ENCODE results near the gene OR2G6.
"Not testable (repeated sequence)": the region's sequence is repeated elsewhere in the genome, so short reads cannot be mapped to it uniquely, and the experiment has no call there.

DNA sequence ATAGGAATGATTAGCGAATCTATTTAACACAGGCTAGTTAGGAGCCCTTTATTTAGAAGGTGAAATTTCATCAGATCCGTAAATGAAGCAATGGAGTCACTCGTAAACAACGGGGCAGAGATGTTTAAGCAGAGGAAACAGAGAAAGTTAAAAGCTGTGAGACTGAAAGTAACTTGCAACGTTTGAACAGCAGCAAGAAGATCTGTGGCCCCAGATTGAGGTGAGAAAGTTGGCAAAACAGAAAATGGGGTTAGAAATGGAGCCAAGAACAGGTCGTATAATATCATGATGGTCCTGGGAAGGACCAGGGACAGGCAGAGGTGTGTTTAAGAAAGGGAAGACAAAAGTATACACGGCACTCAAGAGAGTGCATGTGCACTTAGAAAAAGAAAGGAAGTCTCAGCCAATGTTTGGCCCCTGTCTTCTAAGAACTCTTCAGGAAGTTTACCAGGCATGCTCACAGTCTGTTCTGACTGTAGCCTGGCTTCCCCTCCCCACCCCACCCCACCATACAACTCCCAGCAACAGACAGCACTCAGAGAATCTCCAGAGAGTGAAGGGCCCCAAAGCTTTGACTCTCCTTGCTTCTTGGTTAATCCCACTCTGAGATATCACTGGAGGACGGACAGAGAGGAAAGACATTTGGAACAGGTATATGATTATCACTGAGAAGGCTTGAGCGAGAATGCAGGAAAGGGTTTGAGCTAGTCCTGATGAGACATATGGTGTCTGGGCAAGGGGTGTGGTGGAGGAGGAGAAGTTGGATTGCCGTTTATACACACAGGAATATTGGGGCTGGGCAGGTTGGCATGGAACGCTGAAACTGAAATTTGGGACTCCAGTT is 57.9 kb downstream of the OR2G6 start:
- TF ChIP-seq, protein P1, sequence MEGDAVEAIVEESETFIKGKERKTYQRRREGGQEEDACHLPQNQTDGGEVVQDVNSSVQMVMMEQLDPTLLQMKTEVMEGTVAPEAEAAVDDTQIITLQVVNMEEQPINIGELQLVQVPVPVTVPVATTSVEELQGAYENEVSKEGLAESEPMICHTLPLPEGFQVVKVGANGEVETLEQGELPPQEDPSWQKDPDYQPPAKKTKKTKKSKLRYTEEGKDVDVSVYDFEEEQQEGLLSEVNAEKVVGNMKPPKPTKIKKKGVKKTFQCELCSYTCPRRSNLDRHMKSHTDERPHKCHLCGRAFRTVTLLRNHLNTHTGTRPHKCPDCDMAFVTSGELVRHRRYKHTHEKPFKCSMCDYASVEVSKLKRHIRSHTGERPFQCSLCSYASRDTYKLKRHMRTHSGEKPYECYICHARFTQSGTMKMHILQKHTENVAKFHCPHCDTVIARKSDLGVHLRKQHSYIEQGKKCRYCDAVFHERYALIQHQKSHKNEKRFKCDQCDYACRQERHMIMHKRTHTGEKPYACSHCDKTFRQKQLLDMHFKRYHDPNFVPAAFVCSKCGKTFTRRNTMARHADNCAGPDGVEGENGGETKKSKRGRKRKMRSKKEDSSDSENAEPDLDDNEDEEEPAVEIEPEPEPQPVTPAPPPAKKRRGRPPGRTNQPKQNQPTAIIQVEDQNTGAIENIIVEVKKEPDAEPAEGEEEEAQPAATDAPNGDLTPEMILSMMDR (IDR thresholded peaks at IDR 0.05) = not testable (repeated sequence)
- TF ChIP-seq POLR2A (IDR thresholded peaks at IDR 0.05) = not testable (repeated sequence)
